ENCODE results near the gene HSPA1L. TPM values are rescaled to one million over a fixed set of nuclear protein-coding genes. Genes with fewer than 3 reads are reported as not detected.
A peak's percentile ranks its signal among the peaks of the same experiment; 100 is the strongest.
"Not testable (repeated sequence)": the region's sequence is repeated elsewhere in the genome, so short reads cannot be mapped to it uniquely, and the experiment has no call there.

Gene HSPA1L
- total RNA-seq, 1 experiment from 2014 or later, result 0.14 TPM

- H3K4me3 ChIP-seq; H3K4me1 ChIP-seq; H3K36me3 ChIP-seq; H3K27me3 ChIP-seq; DNase-seq; H3K9me3 ChIP-seq (replicated peaks); H3K27ac ChIP-seq: not testable (repeated sequence)
Observed at GRCh38 chr6:31808599-31808998, 6.5 kb downstream of the HSPA1L start.

GRCh38 chr6:31806470-31807272, 8.4 kb downstream of the HSPA1L start, which contains the start of gene LSM2:
LSM2 (minus strand) TSS chr6:31806966; CDS start chr6:31806757, 209 bp downstream.
- Histone ChIP-seq H3K27me3 (no peaks in the 10 kb centered on the region), H3K27ac (peak within 1 kb of the TSS; percentile 61), H3K9me3 (replicated peaks) (no peaks in the 10 kb centered on the region), H3K4me1 (no peaks in the 10 kb centered on the region), H3K36me3 (peaks cover 4% of the 10 kb centered on the region; the same call in 1 of the 2 replicates), H3K4me3 (peak within 1 kb of the TSS; percentile 74)
- DNase-seq, result peak; percentile 97 to 98

GRCh38 chr6:31805939-31806469, 9.1 kb downstream of the HSPA1L start:
- H3K4me3 ChIP-seq, result peak overlapping the region; percentile 74
- peak overlapping the region; percentile 61 for H3K27ac ChIP-seq
- no peak for DNase-seq
- H3K4me1 ChIP-seq, result no peaks in the 10 kb centered on the region
- no peaks in the 10 kb centered on the region for H3K9me3 ChIP-seq (replicated peaks)
- no peaks in the 10 kb centered on the region for H3K27me3 ChIP-seq
- H3K36me3 ChIP-seq, result peaks cover 4% of the 10 kb centered on the region; the same call in 1 of the 2 replicates

- H3K4me1 ChIP-seq; H3K9me3 ChIP-seq (replicated peaks); H3K27ac ChIP-seq; H3K4me3 ChIP-seq; DNase-seq; H3K27me3 ChIP-seq; H3K36me3 ChIP-seq: not testable (repeated sequence)
Observed at GRCh38 chr6:31801031-31801927, 13.8 kb downstream of the HSPA1L start.

GRCh38 chr6:31799781-31800180, 15.3 kb downstream of the HSPA1L start:
- H3K27me3 ChIP-seq, result no peaks in the 10 kb centered on the region

GRCh38 chr6:31797588-31797987, 17.5 kb downstream of the HSPA1L start:
- no peaks in the 10 kb centered on the region for H3K4me1 ChIP-seq
- no peak overlapping the region for H3K4me3 ChIP-seq
- H3K27ac ChIP-seq, result no peak overlapping the region
- H3K27me3 ChIP-seq, result no peaks in the 10 kb centered on the region
- no peaks in the 10 kb centered on the region for H3K9me3 ChIP-seq (replicated peaks)
- DNase-seq, result no peak
- H3K36me3 ChIP-seq, result peaks cover 7% of the 10 kb centered on the region

More at GRCh38 chr6:31799781-31800180, 15.3 kb downstream of the HSPA1L start:
- no peak for DNase-seq
- Histone ChIP-seq H3K4me1 (no peaks in the 10 kb centered on the region), H3K4me3 (no peak overlapping the region), H3K27ac (no peak overlapping the region), H3K9me3 (replicated peaks) (no peaks in the 10 kb centered on the region), H3K36me3 (peaks cover 4% of the 10 kb centered on the region)

GRCh38 chr6:31796993-31797385, 18.1 kb downstream of the HSPA1L start:
- H3K27ac ChIP-seq, result no peak overlapping the region

GRCh38 chr6:31795616-31796298, 19.3 kb downstream of the HSPA1L start, which contains the start of gene VARS1:
VARS1 (minus strand) TSS chr6:31795752; CDS start chr6:31795217, 535 bp downstream.
- Histone ChIP-seq H3K4me3 (peak within 1 kb of the TSS; percentile 88), H3K27ac (peak within 1 kb of the TSS; percentile 84), H3K36me3 (peaks cover 20% of the 10 kb centered on the region), H3K4me1 (no peaks in the 10 kb centered on the region), H3K9me3 (replicated peaks) (no peaks in the 10 kb centered on the region), H3K27me3 (no peaks in the 10 kb centered on the region)
- peak; percentile 91 to 92 for DNase-seq

More at GRCh38 chr6:31796993-31797385, 18.1 kb downstream of the HSPA1L start:
- H3K27me3 ChIP-seq, result no peaks in the 10 kb centered on the region
- no peaks in the 10 kb centered on the region for H3K9me3 ChIP-seq (replicated peaks)
- no peaks in the 10 kb centered on the region for H3K4me1 ChIP-seq
- no peak for DNase-seq
- H3K36me3 ChIP-seq, result peaks cover 13% of the 10 kb centered on the region
- H3K4me3 ChIP-seq, result no peak overlapping the region

GRCh38 chr6:31794866-31795615, 20.0 kb downstream of the HSPA1L start:
- no peaks in the 10 kb centered on the region for H3K27me3 ChIP-seq
- H3K27ac ChIP-seq, result peak overlapping the region; percentile 84
- peak; percentile 47 to 53 for DNase-seq
- peak overlapping the region; percentile 88 for H3K4me3 ChIP-seq
- H3K4me1 ChIP-seq, result no peaks in the 10 kb centered on the region
- H3K36me3 ChIP-seq, result peaks cover 25% of the 10 kb centered on the region
- H3K9me3 ChIP-seq (replicated peaks), result no peaks in the 10 kb centered on the region

- Histone ChIP-seq H3K4me1 (no peaks in the 10 kb centered on the region), H3K4me3 (peak overlapping the region; percentile 88), H3K36me3 (peaks cover 30% of the 10 kb centered on the region), H3K9me3 (replicated peaks) (no peaks in the 10 kb centered on the region), H3K27me3 (no peaks in the 10 kb centered on the region), H3K27ac (peak overlapping the region; percentile 84)
- DNase-seq, result no peak
Observed at GRCh38 chr6:31794294-31794865, 20.7 kb downstream of the HSPA1L start.

GRCh38 chr6:31793927-31794245, 21.2 kb downstream of the HSPA1L start:
- H3K27ac ChIP-seq; H3K9me3 ChIP-seq (replicated peaks); H3K27me3 ChIP-seq; DNase-seq; H3K4me1 ChIP-seq: not testable (repeated sequence)
- H3K4me3 ChIP-seq, result peak overlapping the region; percentile 88
- peaks cover 35% of the 10 kb centered on the region for H3K36me3 ChIP-seq

GRCh38 chr6:31792761-31793171, 22.3 kb downstream of the HSPA1L start:
- Histone ChIP-seq H3K36me3 (peaks cover 38% of the 10 kb centered on the region), H3K27ac (no peak overlapping the region), H3K4me1 (no peaks in the 10 kb centered on the region), H3K9me3 (replicated peaks) (no peaks in the 10 kb centered on the region), H3K4me3 (no peak overlapping the region), H3K27me3 (no peaks in the 10 kb centered on the region)
- DNase-seq, result no peak

- DNase-seq, result no peak
- Histone ChIP-seq H3K9me3 (replicated peaks) (no peaks in the 10 kb centered on the region), H3K4me3 (no peak overlapping the region), H3K27ac (no peak overlapping the region), H3K4me1 (no peaks in the 10 kb centered on the region), H3K27me3 (no peaks in the 10 kb centered on the region), H3K36me3 (peaks cover 38% of the 10 kb centered on the region)
Observed at GRCh38 chr6:31792090-31792374, 23.1 kb downstream of the HSPA1L start.
